COLO829 (cell line): ENCODE results near the gene GRIK2.

ENCODE experiments used
- DNase-seq: peaks from one replicate; pipeline ENCODE4 v3.0.0; 2012; ENCODE audit warnings: low spot score

The GRIK2 gene

GRCh38 chr6:101454106-101454676 is 60.7 kb downstream of the GRIK2 start:
- peak; percentile 24 for DNase-seq

DNA sequence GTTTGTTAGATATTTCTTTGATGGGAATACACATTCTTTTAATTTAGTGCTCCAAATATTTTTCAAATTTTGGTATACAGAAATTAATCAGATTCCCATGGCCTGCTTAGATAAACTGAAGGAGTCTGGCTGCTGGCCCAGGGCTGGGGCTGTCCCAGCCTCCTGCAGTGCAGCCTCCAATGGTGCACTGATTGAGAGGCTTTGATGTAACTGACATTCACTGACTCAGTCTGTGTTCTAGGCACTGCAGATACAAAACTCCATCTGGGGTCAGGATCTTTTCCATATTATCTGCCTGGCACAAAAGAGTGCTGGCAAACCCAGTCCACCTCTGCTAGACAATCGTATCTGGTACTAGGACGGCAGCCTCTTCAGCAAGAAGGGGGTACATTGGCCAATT is 64.8 kb downstream of the GRIK2 start:
- no peak for DNase-seq

- no peak for DNase-seq
Observed at GRCh38 chr6:101458826-101459225, 65.3 kb downstream of the GRIK2 start.

DNA sequence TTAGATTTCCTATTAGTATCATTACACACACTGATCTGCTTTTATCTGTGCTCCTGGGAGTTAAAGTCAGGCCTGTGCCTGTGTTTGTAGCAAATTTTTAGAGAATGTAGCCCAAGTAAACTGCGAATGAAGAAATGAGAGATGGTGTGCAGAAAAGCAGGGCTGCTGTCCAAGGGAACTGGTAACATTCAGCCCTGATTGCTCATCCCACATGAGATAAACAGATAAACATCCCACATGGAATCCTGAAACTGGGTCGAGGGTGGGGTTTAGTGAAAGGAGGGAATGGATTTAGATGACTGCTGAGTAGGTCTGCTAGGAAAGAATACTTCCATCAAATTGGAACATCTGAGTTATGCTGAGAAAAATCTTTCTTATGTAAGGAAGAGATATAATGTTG is 69.1 kb downstream of the GRIK2 start:
- DNase-seq: no peak

- DNase-seq: no peak
Observed at GRCh38 chr6:101465863-101466262, 72.4 kb downstream of the GRIK2 start.

DNA sequence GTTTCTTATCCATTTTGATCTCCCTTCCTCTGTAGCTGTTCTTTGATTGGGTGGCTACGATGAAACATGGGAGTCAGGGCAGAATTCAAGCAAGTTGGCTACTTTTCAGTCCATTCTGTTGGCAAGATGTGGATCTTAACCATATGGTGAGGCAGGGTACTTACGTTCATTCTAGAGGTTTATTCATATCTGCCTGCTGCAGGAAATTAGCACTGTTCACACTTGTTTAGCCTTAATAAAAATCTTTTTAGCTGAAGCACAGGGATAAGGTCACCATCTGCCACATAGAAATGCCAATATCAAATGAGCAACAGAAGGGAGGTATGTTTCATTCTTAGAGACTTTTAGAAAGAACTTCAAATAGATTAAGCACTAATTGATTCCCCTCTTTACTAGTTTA is 83.9 kb downstream of the GRIK2 start:
- DNase-seq: no peak

GRCh38 chr6:101478891-101479290 is 85.4 kb downstream of the GRIK2 start:
- DNase-seq: no peak

GRCh38 chr6:101482606-101483005 is 89.1 kb downstream of the GRIK2 start:
- DNase-seq: no peak

DNA sequence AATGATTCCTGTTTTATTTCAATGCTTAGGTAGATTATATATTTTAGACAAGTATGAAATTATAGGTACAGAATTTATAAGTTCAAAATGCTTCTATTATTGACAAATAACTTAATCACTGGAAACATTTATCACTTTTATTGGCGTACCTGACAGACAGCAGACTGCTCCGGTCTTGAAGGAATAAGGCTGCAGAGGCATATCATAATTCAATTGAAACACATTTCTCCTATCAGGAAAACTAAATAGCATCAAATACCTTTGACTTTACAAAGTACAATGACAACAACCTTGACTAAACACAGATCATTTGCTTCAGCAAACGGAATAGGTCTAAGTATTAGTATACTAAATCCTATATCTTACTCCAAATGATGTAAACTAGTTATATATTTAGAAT is 91.3 kb downstream of the GRIK2 start:
- no peak for DNase-seq

DNA sequence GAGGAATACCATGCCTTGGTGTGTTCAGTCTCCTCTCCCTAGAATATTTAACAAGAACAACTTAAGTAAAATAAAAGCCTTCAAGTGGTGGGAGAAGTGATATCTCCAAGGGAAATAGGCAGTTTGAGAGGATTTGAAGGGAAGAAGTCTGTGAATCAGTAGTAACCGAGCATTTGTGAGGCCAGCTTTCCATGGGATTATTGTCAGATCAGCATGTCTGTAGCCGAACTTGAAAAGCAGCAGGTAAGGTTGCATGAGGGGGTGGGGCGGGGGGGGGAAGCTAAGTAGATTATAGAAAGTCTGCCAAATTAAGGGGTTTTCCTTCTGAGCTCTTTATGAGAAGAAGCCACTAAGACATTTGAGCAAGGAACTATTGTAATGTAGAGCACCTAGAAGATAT is 92.6 kb downstream of the GRIK2 start:
- DNase-seq: no peak

DNA sequence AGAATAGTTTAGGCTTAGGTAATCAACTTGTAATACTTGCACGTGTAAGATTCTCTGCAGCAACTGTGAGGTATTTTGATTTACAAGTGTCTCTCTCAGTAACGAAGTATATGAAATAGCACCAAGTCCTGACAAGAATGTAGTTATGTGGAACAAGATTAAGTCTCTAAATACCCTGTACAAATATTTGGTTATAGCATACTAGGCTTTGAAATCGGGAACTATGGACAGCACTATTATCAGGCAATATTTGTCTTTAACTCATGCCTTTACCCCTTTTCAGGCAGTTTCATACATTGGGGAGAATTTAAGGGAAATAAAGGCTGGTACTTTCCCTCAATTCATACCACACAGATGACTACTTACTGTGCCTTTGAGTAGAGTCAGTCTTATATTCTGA is 93.2 kb downstream of the GRIK2 start:
- DNase-seq: no peak

DNA sequence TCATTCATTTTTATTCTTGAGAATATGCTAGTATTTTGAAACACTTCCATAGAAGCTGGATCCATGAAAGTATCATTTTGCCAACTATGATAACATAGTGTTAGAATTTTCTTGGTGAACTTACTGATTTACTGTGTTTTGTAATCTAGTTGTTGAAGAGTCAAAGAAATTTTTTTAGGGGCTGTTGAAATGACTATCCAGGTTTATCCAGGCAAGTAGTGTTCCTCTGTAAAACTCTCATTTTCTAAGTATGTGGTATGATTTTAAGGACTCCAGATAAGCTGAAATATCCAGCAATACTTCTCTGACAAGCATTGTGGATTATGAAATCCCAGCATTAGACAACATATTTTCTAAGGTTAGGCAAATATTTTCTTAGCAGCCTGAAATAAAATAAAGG is 95.9 kb downstream of the GRIK2 start:
- no peak for DNase-seq

DNA sequence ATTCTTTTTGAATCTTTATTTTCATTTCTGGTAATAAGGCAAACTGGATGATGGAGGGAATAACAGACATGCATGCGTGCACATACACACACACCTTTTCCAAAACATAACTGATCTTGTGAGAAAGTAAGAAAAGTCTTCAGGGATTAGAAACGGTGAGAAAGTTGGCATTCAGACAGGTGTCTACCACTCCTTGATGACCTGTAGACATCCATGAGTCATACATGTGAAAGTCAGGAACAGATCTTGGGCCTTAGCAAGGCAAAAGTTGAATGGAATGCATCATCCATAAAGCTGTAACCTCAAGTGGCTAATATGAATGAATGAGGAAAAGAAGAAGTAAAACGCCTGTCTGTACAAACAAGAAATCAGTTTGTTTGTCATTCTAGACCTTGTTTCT is 97.3 kb downstream of the GRIK2 start:
- DNase-seq: no peak

DNA sequence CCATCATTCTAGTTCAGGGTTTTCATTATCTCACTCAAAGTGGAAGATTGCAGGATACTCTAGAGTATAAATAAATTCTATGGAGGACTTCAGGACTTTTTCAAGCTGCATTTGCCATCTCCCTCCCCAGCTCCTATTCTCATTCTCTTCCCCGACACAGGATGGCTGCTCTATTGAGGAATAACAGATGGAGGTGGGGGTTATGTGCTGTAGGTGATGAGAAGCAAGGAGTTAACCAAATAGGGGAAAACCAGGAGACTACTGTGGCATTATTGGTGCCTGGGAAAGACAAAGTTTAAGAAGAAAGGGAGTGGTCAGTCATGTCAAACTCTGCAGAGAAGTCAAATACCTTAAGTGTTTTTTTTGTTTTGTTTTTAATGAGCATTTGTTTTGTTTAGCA is 109.3 kb downstream of the GRIK2 start:
- DNase-seq: no peak

DNA sequence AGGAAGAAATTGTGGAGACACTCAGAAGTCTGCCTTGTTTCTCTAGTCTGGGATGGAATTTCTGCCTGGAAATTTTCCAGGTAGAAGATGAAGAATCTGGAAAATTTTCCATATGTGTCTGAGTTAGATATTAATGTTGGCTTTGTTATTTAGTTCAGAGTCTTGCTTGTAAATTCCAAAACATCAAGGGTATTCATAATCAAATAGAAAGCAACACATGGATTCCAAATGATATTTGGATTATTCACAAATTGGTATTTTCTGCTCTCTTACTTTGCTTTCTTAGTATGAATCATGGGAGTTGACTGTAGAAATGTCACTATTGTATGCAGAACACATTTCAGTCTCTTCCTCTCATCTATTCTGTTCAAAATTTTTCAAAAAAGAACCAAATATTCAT is 116.0 kb downstream of the GRIK2 start:
- DNase-seq: no peak

- no peak for DNase-seq
Observed at GRCh38 chr6:101513181-101513580, 119.7 kb downstream of the GRIK2 start.

DNA sequence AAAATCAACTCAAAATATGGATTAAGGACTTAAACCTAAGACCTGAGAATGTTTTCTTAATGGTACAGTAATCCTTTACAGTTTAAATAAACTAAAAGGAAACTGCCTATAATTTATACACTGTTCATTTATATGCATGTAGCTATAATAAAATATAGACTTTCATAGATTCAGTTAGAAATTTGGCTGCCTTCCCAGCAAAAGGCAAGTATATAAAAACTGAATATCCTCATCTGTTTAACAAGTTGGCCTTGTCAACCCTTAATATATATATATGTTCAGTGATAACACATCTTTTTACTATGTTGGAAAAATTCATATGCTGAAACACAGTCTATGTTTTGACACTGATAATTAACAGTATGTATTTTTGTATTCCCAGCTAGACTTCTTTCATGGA is 123.1 kb downstream of the GRIK2 start:
- no peak for DNase-seq

DNA sequence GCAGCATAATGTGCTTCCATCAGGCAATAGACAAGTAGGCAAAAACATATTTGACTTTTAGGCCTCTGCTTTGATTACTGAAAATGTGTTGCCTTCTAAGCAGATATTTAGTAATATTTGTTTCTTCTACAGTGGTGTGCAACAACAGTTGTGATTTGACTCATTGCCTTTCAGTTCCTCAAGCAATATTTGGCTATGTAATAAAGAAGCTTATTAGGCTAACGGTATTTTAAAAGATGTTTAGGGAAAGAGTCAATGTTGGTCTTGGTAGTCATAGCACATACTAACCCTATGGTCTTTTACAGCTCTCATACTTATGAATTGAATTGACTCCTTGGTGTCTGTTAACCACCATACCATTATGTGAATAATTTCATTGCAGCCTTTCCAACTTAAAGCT is 124.1 kb downstream of the GRIK2 start:
- no peak for DNase-seq

GRCh38 chr6:101522254-101522653 is 128.7 kb downstream of the GRIK2 start:
- DNase-seq: no peak

DNA sequence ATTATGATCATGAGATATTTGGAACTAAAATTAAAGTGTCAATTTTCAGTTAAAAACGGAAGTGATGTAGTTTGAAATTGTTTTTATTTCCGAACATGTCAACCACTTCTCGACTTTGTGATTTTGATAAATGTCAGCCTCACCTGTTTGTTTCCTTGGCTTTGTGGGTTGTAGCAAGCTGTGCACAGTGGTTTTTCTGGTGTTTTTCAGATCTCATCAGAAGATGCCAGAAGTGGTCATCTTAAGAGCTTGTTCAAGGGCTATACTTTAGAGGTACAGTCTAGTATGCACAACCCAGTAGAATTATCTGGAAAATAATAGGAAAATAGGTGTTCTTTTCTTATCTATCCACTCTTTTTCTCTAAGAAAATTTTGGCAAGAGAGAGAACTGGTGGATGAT is 134.0 kb downstream of the GRIK2 start:
- no peak for DNase-seq

GRCh38 chr6:101528801-101529200 is 135.3 kb downstream of the GRIK2 start:
- DNase-seq: no peak

- DNase-seq: no peak
Observed at GRCh38 chr6:101531538-101531937, 138.0 kb downstream of the GRIK2 start.

DNA sequence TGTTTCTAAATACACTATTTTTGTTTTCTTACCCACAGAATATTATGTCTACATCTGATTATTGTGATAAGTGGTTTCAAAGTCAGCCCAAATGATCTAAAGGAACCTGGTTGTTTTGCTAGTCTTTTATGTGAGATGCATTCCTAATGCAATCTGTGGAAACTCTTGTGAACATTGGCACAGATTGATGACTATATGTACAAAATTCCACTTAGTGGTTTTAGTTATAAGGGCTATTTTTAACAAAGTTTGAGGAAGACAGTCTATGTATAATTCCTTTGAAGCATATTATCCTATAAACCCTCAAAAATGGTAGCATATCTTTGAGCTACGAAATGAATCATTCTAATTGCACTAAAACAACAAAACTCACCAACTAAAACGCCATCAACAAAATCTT is 140.9 kb downstream of the GRIK2 start:
- no peak for DNase-seq

- no peak for DNase-seq
Observed at GRCh38 chr6:101534821-101535220, 141.3 kb downstream of the GRIK2 start.

GRCh38 chr6:101537753-101538316 is 144.3 kb downstream of the GRIK2 start:
- no peak for DNase-seq
